Tibial artery (tissue), 4 donors: ENCODE measurements around the gene SUGCT.
A peak's percentile ranks its signal among the peaks of the same experiment; 100 is the strongest.

ENCODE experiments used
- DNase-seq, 2 donors: peaks; one replicate each; pipeline ENCODE4 v3.0.0-alpha.2; 2019
- H3K27ac ChIP-seq, 2 donors: fragments of 200-600 bp; sonication (generic) in 1 of 2; 1 replicate in 1 of 2; 2 replicates in 1 of 2; pipeline ENCODE4 v1.5.1; 2018 to 2019; ENCODE audit warnings: mild to moderate bottlenecking in 1 of 2
- H3K27me3 ChIP-seq, 2 donors: fragments of 200-600 bp; sonication (generic) in 1 of 2; one replicate each; pipeline versions ENCODE4 v1.5.1 to v1.6.0; 2016 to 2019
- H3K36me3 ChIP-seq, 3 donors: fragments of 200-600 bp; sonication (generic) in 2 of 3; one replicate each; pipeline ENCODE4 v1.5.1; 2016 to 2019; ENCODE audit warnings: mild to moderate bottlenecking in 2 of 3
- H3K4me1 ChIP-seq, 4 donors: fragments of 200-600 bp; sonication (generic) in 2 of 4; 1 replicate in 3 of 4; 2 replicates in 1 of 4; pipeline ENCODE4 v1.5.1; 2016 to 2019
- H3K4me3 ChIP-seq, 2 donors: fragments of 200-600 bp; sonication (generic) in 1 of 2; 1 replicate in 1 of 2; 2 replicates in 1 of 2; pipeline ENCODE4 v1.5.1; 2018 to 2019; ENCODE audit warnings: mild to moderate bottlenecking in 2 of 2
- H3K9me3 ChIP-seq, 3 donors: fragments of 200-600 bp; sonication (generic) in 1 of 3; one replicate each; pipeline ENCODE4 v1.5.1; 2016 to 2019
- intact Hi-C: fragments of 100-400 bp; cut with DNase I; formaldehyde crosslinking; loops from one replicate; pipeline ENCODE4 v1.15.0; 2023; ENCODE audit warnings: low total_unique reads
- TF ChIP-seq, protein P1 (sequence below), 2 experiments: fragments of 200-600 bp in 1 of 2; fragments of 450-650 bp in 1 of 2; IDR thresholded peaks; one replicate each; pipeline ENCODE4 v1.5.1; 2017 to 2019; ENCODE audit warnings: antibody characterized with exemption in 2 of 2, mild to moderate bottlenecking in 1 of 2, moderate library complexity in 1 of 2

Gene SUGCT

GRCh38 chr7:40674316-40674715, 539.5 kb downstream of the SUGCT start:
- H3K4me1 ChIP-seq: peaks cover 0 to 10% (median 0%) of the 10 kb centered on the region in 4 donors
- TF ChIP-seq, protein P1, sequence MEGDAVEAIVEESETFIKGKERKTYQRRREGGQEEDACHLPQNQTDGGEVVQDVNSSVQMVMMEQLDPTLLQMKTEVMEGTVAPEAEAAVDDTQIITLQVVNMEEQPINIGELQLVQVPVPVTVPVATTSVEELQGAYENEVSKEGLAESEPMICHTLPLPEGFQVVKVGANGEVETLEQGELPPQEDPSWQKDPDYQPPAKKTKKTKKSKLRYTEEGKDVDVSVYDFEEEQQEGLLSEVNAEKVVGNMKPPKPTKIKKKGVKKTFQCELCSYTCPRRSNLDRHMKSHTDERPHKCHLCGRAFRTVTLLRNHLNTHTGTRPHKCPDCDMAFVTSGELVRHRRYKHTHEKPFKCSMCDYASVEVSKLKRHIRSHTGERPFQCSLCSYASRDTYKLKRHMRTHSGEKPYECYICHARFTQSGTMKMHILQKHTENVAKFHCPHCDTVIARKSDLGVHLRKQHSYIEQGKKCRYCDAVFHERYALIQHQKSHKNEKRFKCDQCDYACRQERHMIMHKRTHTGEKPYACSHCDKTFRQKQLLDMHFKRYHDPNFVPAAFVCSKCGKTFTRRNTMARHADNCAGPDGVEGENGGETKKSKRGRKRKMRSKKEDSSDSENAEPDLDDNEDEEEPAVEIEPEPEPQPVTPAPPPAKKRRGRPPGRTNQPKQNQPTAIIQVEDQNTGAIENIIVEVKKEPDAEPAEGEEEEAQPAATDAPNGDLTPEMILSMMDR (IDR thresholded peaks at IDR 0.05): no peak
- DNase-seq: no peak
- intact Hi-C loops: no loop called here
- H3K9me3 ChIP-seq: no peaks in the 10 kb centered on the region
- H3K27ac ChIP-seq: no peak overlapping the region
- H3K27me3 ChIP-seq: no peaks in the 10 kb centered on the region
- H3K4me3 ChIP-seq: no peak overlapping the region
- H3K36me3 ChIP-seq: no peaks in the 10 kb centered on the region

GRCh38 chr7:40675741-40676140, 540.9 kb downstream of the SUGCT start:
- Histone ChIP-seq H3K27ac (no peak overlapping the region), H3K27me3 (no peaks in the 10 kb centered on the region), H3K9me3 (no peaks in the 10 kb centered on the region), H3K4me1 (peaks cover 0 to 17% (median 0%) of the 10 kb centered on the region in 4 donors), H3K4me3 (no peak overlapping the region), H3K36me3 (no peaks in the 10 kb centered on the region)
- intact Hi-C loops: no loop called here
- TF ChIP-seq, protein P1 (IDR thresholded peaks at IDR 0.05): no peak
- DNase-seq: no peak

- DNase-seq: no peak
- no peaks in the 10 kb centered on the region for H3K27me3 ChIP-seq
- no peaks in the 10 kb centered on the region for H3K36me3 ChIP-seq
- no peak overlapping the region for H3K27ac ChIP-seq
- no peak overlapping the region for H3K4me3 ChIP-seq
- TF ChIP-seq, protein P1 (IDR thresholded peaks at IDR 0.05): no peak
- no peaks in the 10 kb centered on the region for H3K9me3 ChIP-seq
- intact Hi-C loops: no loop called here
- peaks cover 0 to 17% (median 0%) of the 10 kb centered on the region in 4 donors for H3K4me1 ChIP-seq
Observed at GRCh38 chr7:40676221-40676620, 541.4 kb downstream of the SUGCT start.

- TF ChIP-seq, protein P1 (IDR thresholded peaks at IDR 0.05): peak; percentile 35 to 43
- intact Hi-C loops: no loop called here
- Histone ChIP-seq H3K27me3 (no peaks in the 10 kb centered on the region), H3K9me3 (peaks cover 0 to 5% (median 0%) of the 10 kb centered on the region in 3 donors), H3K4me1 (peaks cover 0 to 28% (median 10%) of the 10 kb centered on the region in 4 donors), H3K27ac (no peak overlapping the region), H3K4me3 (no peak overlapping the region), H3K36me3 (no peaks in the 10 kb centered on the region)
- DNase-seq: no peak
Observed at GRCh38 chr7:40680657-40681056, 545.9 kb downstream of the SUGCT start.

GRCh38 chr7:40682696-40683095, 547.9 kb downstream of the SUGCT start:
- peaks cover 0 to 28% (median 10%) of the 10 kb centered on the region in 4 donors for H3K4me1 ChIP-seq
- H3K27ac ChIP-seq: peak overlapping the region; percentile 46 to 51
- TF ChIP-seq, protein P1 (IDR thresholded peaks at IDR 0.05): no peak
- peaks cover 0 to 5% (median 0%) of the 10 kb centered on the region in 3 donors for H3K9me3 ChIP-seq
- intact Hi-C loops: no loop called here
- no peak for DNase-seq
- H3K27me3 ChIP-seq: no peaks in the 10 kb centered on the region
- no peaks in the 10 kb centered on the region for H3K36me3 ChIP-seq
- no peak overlapping the region for H3K4me3 ChIP-seq
